HG03045 (cell line): ENCODE data around the gene GMPR.
A peak's percentile ranks its signal among the peaks of the same experiment; 100 is the strongest.

Experiments
- ATAC-seq: cut with Tn5 transposase; IDR thresholded peaks from one replicate; pipeline ENCODE4 v1.9.1; 2021; ENCODE audit warnings: mild to moderate bottlenecking, moderate library complexity; ENCODE audit not compliant: unreplicated experiment

The GMPR gene

DNA sequence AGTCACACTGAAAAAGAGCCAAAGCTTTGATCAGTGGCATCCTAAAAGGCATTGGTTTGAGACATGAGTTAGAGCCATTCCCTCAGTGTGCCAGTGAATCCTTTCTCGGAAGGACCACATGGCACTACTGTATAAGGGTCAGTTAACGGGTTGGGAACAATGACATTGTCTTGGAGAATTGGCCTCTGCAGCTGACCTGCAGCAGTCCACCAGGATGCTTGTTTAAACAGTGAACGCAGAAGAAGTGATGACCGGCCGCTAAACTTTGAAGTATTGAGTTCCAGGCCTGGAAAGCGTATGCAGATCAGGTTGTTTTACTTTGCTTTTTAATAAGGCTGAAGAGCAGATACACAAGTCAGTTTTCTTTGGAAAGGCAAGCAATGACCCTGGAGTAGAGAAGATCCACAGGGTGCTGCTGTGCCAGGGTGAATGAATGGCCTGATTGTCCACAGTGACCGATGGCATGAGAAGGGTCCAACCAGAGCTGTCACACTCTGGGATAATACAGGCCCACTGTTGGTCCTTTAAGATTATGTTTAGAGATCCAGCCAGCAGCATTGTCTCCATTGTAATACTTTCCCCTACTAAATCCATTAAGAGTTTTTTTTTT lies 57.8 kb downstream of the GMPR start:
- ATAC-seq: no peak

DNA sequence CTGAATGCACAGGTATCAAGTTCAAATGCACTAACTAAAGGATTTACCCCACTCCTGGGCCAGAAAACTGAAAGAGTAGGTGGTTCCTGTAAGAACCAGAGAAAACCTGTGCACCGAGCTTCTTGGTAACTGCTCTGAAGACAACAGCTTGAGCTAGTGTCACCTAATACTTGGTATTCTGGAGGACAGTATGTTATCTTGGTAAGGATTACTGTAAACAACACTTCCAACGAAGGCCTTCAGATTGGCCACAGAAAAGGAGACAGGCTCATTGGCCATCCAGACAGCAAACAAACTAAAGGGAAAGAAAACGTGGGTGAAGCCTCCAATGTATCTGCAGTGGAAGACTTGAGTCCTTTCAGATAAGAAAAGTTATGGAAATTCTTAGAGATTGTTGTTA lies 61.5 kb downstream of the GMPR start:
- no peak for ATAC-seq

DNA sequence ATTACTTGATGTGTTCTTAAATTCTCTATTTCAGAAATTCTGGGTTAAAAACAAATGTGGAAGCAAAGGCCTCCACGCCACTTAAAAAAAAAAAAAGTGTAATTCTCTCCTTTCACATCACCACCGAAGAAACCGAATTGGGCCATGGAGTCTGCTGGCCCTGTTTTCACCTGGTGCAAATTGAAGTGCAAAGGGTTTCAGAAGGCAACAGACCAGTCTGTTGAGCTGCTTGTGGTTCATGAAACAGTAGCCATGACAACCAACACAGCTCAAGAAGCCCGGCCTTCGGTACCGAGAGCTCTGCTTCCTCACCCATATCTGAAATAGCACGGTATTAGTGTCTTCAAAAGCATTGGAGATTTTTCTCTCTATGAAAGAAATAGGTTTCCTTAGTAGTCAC lies 63.1 kb downstream of the GMPR start:
- peak; percentile 32 for ATAC-seq

DNA sequence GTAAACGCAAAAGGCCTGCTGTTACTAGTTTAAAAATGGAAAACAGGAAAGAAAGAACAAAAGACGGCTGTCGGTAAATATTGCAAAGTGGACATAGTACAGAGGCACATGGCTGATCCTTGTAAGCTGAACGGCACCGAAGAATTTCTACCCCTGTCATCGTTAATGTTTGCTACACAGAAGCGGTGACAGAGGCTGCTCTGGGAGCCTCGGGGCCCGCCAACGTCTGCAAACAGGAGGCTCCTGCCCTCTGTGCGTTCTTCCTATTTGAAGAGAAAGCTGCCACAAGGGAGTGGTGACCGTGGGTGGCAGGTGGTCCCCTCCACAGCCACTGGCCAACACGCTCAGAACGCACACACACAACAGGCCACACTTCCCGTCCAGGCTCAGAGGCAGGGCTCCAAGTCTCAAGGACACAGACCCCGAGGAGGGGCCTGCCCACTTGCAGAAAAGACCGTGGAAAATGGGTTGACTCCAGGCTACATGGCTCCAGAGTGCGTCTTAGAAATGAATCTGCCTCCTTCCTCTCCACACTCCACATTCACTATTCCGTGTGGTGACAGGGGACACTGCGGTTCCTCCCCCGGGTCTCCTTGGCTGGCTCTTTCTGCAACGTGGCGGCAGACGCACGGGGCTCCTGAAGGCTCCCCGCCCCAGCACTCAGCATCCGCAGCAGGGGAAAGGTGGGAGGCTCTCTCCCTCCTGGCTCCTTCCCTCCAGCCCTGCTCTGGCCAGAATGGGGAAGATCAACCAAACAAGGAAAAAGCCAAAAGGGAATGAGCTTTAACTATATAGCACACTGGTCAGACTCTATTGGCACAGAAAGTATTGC lies 64.5 kb downstream of the GMPR start:
- ATAC-seq: no peak

DNA sequence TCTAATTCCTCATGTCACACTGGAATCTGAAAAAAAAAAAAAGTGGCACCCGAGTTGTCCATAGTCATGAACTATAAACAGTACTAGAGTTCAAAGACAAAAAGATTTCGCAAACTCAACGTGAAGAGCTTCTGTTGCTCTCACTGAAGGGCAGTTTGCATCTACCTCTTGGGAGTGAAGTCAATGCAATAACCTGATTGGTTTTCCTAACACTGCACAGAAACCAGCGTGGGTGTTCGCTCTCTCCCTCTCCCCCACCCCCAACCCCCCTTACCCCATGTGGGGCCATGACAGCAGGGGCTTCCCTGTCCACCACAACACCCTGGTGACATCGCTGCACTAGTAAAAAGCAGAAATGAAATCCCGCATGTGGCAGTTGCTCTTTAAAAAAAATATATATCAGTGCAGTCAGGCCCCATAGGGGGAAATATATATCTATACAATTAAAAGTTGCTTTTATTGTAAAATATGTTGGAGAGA lies 66.9 kb downstream of the GMPR start:
- peak; percentile 88 for ATAC-seq

DNA sequence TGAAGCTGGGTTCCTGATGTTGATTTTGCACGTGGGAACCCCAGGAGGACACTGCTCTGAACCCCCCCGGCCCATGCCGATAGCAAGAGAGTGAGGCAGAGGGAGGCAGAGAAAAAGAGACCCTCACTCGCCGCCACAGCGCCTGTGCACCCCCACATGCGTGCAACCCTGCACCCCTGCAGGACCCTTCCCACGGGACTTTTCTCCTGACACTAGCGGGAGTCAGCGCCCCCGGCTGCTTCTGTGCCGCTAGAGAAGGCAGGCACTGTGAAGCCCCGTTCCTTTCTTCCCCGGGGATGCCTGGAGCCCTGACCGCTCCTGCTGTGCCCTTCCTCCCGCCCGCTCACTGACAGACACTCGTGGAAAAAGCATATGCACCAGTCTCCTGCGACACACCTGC lies 67.4 kb downstream of the GMPR start:
- ATAC-seq: peak; percentile 28

DNA sequence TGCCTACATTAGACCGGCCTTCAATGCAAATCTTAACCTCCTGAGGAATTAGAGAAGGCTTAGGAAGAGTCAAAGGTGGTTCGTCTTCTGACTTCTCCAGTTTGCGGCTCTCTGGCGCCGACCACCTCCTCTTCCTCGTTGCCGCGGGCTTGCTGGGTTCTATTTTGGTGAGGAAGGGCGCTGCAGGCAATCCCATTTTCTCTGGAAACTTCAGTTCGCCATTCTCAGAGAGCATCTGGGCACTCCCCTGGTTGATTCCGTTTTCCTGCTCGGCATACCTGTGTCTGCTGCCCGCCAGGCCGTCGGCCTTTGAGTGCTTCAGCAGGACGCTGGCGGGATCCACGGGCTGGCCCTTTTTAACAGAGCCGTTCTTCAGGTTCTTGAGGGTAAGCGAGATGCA lies 67.9 kb downstream of the GMPR start:
- no peak for ATAC-seq

DNA sequence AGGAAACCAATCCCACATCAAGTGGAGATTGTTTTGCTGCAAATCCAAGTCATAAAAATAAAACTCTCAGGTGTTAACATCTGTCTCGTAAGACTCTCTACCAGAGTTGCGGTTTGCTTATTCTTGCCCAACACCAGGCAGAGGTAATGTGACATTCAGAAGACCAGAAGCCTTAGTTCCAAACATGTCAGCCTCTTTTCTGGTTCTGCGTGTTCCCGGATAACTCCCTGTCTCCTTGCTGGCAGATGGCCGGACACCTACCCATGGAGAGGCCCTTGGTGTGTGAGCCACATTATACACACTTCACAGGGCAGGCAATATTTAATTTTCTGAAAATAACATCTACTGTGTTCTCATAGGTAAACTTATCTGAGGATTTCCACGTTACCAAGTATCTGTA lies 73.4 kb downstream of the GMPR start:
- ATAC-seq: no peak

DNA sequence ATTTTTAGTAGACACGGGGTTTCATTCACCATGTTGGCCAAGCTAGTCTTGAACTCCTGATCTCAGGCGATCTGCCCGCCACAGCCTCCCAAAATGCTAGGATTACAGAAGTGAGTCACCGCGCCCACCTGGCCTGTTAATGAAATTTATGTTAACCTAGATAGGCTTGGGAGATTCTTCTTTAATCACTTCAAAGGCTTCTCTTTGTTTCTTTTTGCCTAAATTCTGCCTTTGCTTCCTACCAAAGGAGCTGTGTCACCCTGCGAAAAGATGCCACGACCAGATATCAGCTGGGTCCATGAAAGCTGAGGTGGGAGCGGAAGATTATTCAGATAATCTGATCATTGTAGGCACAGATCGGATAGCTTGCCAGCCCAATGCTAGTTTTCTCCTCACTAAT lies 75.3 kb downstream of the GMPR start:
- ATAC-seq: no peak

DNA sequence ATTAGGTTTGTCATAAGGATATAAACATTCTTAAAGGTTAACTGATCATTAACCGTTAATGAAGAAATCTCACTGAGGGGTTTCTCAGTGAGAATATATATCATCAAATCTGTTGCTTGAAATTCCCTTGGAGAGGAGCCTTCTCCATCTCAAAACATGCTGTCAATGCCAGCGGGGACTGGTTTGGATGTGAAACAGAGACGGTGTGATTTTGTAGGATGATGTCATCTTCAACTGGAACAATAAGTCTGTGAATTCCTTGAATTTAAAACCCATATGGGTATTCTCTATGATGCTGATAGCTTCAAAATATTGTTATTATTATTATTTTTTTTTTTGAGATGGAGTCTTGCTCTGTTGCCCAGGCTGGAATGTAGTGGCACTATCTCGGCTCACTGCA lies 75.9 kb downstream of the GMPR start:
- no peak for ATAC-seq

DNA sequence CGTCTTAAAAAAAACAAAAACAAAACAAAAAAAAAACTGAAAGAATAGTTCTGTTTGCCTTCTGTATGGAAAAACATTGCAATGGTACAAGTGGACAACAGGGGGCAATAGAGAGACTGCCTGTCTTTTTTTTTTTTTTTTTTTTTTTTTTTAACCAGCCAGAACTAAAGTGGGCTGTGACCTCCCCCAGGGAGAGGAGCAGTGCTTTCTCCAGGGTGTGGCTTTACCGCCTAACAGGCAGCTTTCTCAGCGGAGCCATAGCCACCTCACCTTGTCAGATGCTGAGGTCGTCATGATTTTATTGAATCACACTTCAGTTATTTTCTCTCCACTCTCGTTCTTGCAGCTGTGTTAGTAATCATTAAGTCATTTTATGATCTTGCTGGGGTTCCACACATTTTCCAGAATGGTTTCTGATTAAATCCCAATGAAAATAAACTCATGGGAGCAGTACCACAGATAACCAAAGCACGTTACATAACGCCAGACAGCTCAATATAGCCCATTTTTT lies 78.4 kb downstream of the GMPR start:
- ATAC-seq: no peak

DNA sequence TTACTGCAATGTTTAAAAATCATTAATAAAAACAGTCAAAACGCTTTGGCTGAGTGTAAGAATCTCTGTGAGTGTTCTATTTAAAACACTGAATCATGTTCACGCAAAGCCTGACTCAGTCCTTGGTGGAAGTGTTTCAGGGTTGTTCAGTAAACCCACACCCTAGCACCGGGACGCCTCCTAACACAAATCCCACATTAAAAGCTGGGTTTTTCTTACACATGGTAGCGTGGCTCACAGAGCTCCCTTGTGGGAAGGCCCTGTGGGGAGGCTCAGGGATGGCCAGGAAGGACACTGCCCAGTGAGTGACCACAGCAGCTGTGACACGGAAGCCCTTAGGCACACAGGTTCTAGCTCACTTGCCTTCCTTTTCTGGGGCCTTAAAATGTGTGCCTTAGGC lies 80.2 kb downstream of the GMPR start:
- ATAC-seq: no peak

DNA sequence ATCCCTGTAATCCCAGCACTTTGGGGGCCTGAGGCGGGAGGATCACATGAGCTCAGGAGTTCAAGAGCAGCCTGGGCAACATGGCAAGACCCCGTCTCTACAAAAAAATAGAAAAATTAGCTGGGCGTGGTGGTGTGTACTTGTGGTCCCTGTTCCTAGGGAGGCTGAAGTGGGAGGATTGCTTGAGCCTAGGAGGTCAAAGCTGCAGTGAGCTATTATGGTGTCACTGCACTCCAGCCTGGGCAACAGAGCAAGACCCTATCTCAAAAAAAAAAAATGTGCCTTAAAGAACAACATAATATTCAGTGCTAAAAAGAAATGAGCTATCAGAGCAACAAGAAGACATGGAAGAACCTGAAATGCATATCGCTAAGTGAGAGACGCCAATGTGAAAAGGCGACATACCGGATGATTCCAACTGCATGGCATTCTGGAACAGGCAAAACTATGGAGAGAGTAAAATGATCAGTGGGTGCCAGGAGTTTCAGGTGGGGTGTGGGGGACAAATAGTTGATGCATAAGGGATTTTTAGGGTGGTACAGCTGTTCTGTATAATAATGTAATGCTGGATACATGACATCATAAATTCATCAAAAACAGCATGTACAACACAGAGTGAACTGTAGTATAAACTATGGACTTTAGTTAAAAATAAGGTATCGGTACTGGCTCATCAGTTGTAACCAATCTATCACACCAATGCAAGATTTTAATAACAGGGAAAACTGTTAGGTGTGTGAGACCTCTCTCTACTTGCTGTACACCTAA lies 80.8 kb downstream of the GMPR start:
- no peak for ATAC-seq

DNA sequence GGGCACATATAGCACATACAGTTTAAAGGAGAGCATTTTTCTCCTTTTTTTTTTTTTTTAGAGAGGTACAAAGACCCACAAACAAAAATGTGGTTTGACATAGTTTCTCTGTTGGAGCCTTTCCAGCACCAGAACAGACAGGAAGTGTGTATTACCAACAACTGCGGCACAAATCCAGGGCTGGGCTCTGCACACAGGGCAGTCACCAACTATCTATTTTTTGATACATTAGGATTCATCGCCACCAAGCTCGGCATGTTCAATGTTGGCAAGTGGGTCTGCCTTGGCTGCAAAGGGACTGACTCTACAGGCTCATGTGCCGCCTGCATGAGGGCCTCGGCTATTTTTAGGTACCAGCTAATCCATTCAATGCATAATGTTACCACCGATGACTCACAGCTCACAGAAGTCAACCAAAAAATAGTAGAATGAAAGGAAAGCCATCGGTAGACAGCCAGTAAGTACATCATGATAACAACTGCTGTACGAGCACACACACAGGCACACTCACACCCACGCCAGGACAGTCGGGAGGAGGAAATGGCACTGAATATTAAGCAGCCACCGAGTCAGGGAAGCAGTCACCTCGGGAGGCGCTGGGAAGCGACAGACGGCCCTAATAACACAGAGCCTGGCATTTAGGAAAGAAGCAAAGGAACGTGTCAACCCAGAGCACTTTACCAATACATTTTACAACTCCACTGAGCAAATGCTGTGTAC lies 81.6 kb downstream of the GMPR start:
- peak; percentile 64 for ATAC-seq

DNA sequence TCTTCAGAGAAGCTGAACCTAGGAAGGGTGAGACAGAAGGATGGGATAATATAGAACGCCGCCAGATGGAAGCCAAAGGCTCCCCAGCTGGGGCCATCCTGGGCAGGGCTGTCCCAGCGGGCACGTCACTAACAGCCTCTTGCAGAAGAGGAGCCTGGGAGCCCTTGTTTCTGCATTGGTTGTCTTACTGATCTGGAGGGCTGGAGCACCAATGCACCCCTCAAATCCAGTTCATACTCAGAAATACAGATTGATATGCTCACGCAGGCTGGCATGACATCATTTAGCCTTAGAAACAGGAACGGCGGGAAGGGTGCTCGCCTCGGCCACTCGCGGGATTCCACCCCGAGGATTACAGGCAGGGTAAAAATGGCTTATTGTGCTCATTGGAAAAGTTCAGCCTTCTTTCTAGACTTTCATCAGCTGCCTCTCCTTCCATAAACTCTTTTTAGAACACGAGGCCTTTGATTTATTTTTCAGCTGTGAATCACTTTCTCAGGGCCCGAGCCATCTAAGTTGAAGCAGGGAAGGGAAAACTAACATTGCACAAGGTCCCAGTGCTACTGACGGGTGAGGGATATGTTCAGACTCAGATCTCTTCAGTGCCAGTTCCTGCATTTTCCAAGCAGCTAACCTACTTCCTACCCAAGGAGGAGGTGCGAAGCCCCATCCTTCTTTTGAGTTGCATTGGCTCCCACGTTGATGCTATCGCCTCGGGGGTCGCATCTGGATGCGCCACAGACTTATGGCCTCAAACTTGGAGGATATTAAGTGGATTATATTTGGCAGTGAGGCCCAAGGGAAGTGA lies 82.3 kb downstream of the GMPR start:
- ATAC-seq: no peak

DNA sequence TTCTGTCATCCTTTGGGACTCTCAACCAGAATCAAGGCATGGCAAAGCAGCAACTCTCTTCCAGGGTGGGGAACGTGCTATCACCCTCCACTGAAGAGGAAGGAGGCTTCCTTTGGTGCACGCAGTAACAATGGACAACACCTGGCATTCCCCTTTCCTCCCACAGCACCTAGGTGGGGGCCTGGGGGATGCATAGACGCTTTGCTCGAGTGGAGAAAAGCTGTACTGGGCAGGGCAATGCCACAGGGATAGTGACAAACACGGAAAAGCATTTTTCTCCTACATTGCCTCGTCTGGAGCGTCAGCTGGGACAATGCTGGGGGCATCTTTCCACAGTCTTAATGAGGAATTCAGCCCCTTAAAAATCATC lies 82.9 kb downstream of the GMPR start:
- ATAC-seq: no peak

DNA sequence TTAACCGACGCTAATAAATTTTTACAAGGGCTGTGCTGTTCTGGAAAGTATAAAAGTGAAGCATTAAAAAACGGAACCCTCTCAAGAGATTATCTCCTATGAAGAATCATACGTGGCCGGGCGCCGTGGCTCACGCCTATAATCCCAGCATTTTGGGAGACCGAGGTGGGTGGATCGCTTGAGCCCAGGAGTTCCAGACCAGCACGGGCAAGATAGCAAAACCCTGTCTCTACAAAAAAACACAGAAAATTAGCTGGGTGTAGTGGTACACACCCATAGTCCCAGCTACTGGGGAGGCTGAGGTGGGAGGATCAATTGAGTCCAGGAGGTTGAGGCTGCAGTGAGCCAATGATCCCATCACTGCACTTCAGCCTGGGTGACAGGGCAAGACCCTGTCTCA lies 83.4 kb downstream of the GMPR start:
- no peak for ATAC-seq

DNA sequence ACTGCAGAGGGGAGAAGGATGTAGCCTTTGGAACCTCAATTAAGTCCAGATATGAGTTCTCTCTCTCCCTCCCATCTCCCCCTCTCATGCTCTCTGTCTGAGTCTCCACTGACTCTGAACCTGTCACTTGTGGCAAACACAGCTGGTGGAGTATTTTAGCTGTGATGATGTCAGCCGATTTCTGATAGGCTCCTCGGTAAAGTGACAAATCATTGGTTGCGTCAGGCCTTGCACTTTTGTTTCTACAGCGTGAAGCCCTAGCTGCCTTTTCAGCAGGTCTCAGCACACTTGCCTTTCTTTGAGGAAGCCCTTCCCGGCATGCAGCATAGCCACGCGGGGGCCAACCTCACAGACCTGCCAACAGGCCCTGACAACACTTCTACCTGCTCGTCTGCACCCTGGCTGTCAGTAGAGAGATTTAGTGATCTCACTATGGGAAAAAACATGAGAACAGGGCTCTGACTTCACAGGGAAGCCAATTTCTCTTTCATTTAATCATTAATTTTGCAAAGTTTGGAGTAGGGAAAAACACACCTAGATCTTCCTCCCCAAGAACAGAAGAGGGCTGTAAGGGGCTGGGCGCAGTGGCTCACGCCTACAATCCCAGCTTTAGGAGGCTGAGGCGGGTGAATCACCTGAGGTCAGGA lies 84.4 kb downstream of the GMPR start:
- peak; percentile 83 for ATAC-seq

DNA sequence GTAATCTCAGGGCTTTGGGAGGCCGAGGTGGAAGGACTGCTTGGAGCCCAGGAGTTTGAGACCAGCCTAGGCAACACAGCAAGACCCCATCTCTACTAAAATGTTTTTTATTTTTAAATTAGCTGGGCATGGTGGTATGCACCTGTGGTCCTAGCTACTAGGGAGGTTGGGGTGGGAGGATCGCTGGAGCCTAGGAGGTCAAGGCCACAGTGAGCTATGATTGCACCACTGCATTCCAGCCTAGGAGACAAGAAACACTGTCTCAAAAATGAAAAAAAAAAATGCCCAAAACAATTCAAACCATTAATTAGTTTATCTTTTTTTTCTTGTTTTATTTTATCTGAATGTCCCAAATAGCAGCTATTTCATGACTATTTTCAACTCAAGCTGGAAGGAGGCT lies 85.8 kb downstream of the GMPR start:
- no peak for ATAC-seq
